Astrocyte (in vitro differentiated cells and primary cell): Measurements from ENCODE around the gene IQCC.

Experiments used
- EZH2 ChIP-seq: IDR thresholded peaks from 2 replicates; pipeline ENCODE4 v1.6.1; 2012; ENCODE audit warnings: mild to moderate bottlenecking, low read length, inconsistent platforms; ENCODE audit not compliant: insufficient read depth
- TF ChIP-seq, protein P1 (sequence below): IDR thresholded peaks from 2 replicates; pipeline ENCODE4 v1.5.1; 2011; ENCODE audit warnings: low read depth, mild to moderate bottlenecking, inconsistent platforms, low read length, moderate library complexity; ENCODE audit not compliant: insufficient read depth

DNA sequence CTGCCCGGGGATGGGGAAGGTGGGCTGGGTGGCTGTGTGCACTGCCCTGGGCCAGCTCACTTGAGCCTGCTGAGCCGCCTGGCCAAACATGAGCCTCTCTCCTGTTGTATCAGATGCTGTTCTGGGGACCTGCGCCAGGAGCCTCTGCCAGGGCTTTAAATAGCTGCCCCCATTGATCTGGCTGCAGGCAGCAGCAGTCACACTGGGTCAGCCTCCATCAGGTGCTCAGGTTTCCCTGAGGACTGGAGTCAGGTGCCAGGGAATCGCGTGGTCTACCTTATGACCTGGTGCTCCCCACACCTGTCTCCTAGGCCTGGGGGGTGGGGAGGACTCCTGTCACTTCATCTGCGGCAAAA, 5.8 kb upstream of the IQCC start:
- TF ChIP-seq, protein P1, sequence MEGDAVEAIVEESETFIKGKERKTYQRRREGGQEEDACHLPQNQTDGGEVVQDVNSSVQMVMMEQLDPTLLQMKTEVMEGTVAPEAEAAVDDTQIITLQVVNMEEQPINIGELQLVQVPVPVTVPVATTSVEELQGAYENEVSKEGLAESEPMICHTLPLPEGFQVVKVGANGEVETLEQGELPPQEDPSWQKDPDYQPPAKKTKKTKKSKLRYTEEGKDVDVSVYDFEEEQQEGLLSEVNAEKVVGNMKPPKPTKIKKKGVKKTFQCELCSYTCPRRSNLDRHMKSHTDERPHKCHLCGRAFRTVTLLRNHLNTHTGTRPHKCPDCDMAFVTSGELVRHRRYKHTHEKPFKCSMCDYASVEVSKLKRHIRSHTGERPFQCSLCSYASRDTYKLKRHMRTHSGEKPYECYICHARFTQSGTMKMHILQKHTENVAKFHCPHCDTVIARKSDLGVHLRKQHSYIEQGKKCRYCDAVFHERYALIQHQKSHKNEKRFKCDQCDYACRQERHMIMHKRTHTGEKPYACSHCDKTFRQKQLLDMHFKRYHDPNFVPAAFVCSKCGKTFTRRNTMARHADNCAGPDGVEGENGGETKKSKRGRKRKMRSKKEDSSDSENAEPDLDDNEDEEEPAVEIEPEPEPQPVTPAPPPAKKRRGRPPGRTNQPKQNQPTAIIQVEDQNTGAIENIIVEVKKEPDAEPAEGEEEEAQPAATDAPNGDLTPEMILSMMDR, result no peak
- TF ChIP-seq EZH2, result no peak
